Measurements from ENCODE around the gene OR4E2.
A peak's percentile ranks its signal among the peaks of the same experiment; 100 is the strongest.
"Not testable (repeated sequence)": the region's sequence is repeated elsewhere in the genome, so short reads cannot be mapped to it uniquely, and the experiment has no call there.

OR4E2 gene

GRCh38 chr14:21698538-21698937 is 44.9 kb downstream of the OR4E2 start:
- DNase-seq = not testable (repeated sequence)

GRCh38 chr14:21699551-21699950 is 45.9 kb downstream of the OR4E2 start:
- DNase-seq = no peak

- DNase-seq = no peak
Observed at GRCh38 chr14:21702316-21702715, 48.7 kb downstream of the OR4E2 start.

- no peak for DNase-seq
Observed at GRCh38 chr14:21703357-21704326, 50.0 kb downstream of the OR4E2 start.

- no peak for DNase-seq
Observed at GRCh38 chr14:21704338-21704737, 50.7 kb downstream of the OR4E2 start.

GRCh38 chr14:21711360-21711961 is 57.8 kb downstream of the OR4E2 start:
- DNase-seq = peak; percentile 48

GRCh38 chr14:21712036-21712435 is 58.4 kb downstream of the OR4E2 start:
- DNase-seq = no peak

GRCh38 chr14:21714318-21714929 is 60.8 kb downstream of the OR4E2 start:
- DNase-seq = no peak
